ENCODE data around the gene DRC7.

The DRC7 gene

DNA sequence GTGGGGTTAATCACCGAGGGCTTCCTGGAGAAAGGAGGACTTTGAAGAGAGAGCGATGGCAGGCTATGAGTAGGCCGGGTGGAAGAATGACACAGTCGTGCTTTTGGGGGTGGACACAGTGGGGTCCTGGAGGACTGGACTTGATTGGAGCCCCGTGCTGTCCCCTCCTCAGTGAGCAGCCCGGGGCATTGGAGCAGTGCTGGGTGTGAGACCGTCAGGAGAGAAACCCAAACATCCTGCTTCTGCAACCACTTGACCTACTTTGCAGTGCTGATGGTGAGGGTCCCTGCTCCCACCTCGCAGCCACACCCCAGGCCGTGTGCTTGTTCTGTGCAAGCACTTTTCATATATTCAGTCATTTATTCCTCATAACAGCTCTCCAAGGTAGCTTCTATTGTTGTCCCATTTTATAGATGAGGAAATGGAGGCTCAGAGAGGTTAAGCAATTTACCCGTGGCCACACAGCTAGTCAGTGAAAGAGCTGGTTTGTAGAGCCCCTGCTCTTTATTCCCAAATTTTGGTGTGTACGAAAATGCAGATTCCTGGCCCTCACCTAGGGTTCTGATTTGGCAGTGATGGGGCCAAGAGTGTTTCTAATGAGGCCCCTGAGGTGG is 38.2 kb upstream of the DRC7 start:
- TF ChIP-seq CTCF (IDR thresholded peaks at IDR 0.05; ENCODE audit: low read depth, low read length, poor library complexity, severe bottlenecking) (no peak), EZH2phosphoT487 (IDR thresholded peaks at IDR 0.05; ENCODE audit: borderline replicate concordance, low read length) (no peak)
- Histone ChIP-seq H4K20me1 (ENCODE audit: control insufficient read depth, insufficient read depth, low read depth, low read length) (no peaks in the 10 kb centered on the region), H3K4me1 (ENCODE audit: control insufficient read depth, low read length) (no peaks in the 10 kb centered on the region), H3K27ac (ENCODE audit: low read depth, low read length) (no peak overlapping the region), H3F3A (ENCODE audit: control insufficient read depth, insufficient read depth) (no peaks in the 10 kb centered on the region), H3K79me2 (ENCODE audit: control insufficient read depth, low read length) (no peaks in the 10 kb centered on the region), H3K27me3 (ENCODE audit: control insufficient read depth, low read length) (no peaks in the 10 kb centered on the region), H3K9me3 (ENCODE audit: control insufficient read depth, insufficient read depth, low read length) (no peaks in the 10 kb centered on the region), H3K36me3 (ENCODE audit: control insufficient read depth, low read length) (no peaks in the 10 kb centered on the region), H3K4me3 (ENCODE audit: low read length) (no peak overlapping the region), H3K4me2 (ENCODE audit: low read length) (no peak overlapping the region), H3K9me2 (replicated peaks; ENCODE audit: control insufficient read depth, low read length) (no peaks in the 10 kb centered on the region)

DNA sequence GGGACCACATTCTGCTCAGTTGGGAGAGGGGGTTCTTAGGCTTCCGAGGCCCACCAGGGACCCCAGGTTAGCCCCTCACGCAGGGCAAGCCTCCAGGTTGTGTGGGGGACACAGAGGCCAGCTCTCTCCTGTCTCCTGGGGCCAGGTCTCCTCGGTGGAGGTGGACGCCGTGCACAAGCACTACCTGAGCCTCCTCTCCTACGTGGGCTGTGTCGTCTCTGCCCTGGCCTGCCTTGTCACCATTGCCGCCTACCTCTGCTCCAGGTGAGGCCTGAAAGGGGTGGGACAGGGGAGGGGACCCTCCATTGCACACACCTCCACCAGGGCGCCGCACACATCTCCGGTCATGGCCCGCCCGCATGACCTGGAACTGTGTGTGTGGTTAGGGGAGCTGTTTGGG is 37.4 kb upstream of the DRC7 start:
- Histone ChIP-seq H3K27ac (ENCODE audit: low read depth, low read length) (no peak overlapping the region), H3K27me3 (ENCODE audit: control insufficient read depth, low read length) (no peaks in the 10 kb centered on the region), H3K9me2 (replicated peaks; ENCODE audit: control insufficient read depth, low read length) (no peaks in the 10 kb centered on the region), H3K4me1 (ENCODE audit: control insufficient read depth, low read length) (no peaks in the 10 kb centered on the region), H3K4me2 (ENCODE audit: low read length) (no peak overlapping the region), H4K20me1 (ENCODE audit: control insufficient read depth, insufficient read depth, low read depth, low read length) (no peaks in the 10 kb centered on the region), H3K9me3 (ENCODE audit: control insufficient read depth, insufficient read depth, low read length) (no peaks in the 10 kb centered on the region), H3F3A (ENCODE audit: control insufficient read depth, insufficient read depth) (no peaks in the 10 kb centered on the region), H3K4me3 (ENCODE audit: low read length) (no peak overlapping the region), H3K79me2 (ENCODE audit: control insufficient read depth, low read length) (no peaks in the 10 kb centered on the region), H3K36me3 (ENCODE audit: control insufficient read depth, low read length) (no peaks in the 10 kb centered on the region)
- no peak for TF ChIP-seq EZH2phosphoT487 (IDR thresholded peaks at IDR 0.05; ENCODE audit: borderline replicate concordance, low read length)
- no peak for TF ChIP-seq CTCF (IDR thresholded peaks at IDR 0.05; ENCODE audit: low read depth, low read length, poor library complexity, severe bottlenecking)

DNA sequence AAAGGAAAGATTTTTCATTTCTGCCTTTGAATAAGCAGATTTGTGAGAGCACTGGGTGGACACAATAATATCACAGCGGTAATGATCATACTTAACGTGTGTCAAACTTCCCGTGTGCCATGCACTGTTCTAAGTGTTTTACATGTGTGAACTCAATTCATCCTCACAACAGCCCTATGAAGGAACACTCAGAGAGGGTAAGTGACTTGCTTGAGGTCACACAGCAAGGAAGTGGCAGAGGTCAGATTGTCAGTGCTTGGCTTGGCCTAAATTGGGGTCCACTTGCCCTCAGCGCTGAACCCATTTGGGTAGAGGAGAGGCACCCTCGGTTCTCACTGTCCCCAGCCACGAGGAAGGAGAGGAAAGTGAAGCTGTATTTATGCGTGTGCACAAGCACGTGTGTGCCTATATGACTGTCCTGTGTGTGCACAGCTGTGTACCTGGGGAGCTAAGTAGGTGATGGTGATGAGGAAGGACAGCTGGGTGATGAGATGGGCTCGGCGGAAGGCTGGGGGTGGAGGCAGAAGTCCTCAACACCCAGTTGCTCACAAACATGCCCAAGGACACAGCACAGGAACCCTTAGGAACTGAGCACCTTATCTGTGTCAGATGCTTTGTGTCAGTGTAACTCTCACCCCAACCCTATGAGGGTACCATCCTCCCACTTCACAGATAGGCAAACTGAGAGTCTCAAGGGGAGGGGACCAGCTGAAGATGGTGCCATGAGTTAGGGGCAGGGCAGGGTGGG is 36.3 kb upstream of the DRC7 start:
- Histone ChIP-seq H3K4me2 (ENCODE audit: low read length) (no peak overlapping the region), H3K27me3 (ENCODE audit: control insufficient read depth, low read length) (no peaks in the 10 kb centered on the region), H3K4me3 (ENCODE audit: low read length) (no peak overlapping the region)

More for the DNA sequence above, 36.3 kb upstream of the DRC7 start:
- Histone ChIP-seq H3K4me1 (ENCODE audit: control insufficient read depth, low read length) (no peaks in the 10 kb centered on the region), H3K9me2 (replicated peaks; ENCODE audit: control insufficient read depth, low read length) (no peaks in the 10 kb centered on the region), H3K36me3 (ENCODE audit: control insufficient read depth, low read length) (no peaks in the 10 kb centered on the region), H3K27ac (ENCODE audit: low read depth, low read length) (no peak overlapping the region), H3K9me3 (ENCODE audit: control insufficient read depth, insufficient read depth, low read length) (no peaks in the 10 kb centered on the region), H3F3A (ENCODE audit: control insufficient read depth, insufficient read depth) (no peaks in the 10 kb centered on the region), H4K20me1 (ENCODE audit: control insufficient read depth, insufficient read depth, low read depth, low read length) (no peaks in the 10 kb centered on the region), H3K79me2 (ENCODE audit: control insufficient read depth, low read length) (no peaks in the 10 kb centered on the region)
- TF ChIP-seq EZH2phosphoT487 (IDR thresholded peaks at IDR 0.05; ENCODE audit: borderline replicate concordance, low read length) (no peak), CTCF (IDR thresholded peaks at IDR 0.05; ENCODE audit: low read depth, low read length, poor library complexity, severe bottlenecking) (no peak)

Data from DOHH2 (cell line).